HepG2 (cell line): ENCODE results near the gene DEFB131B. TPM values are rescaled to one million over a fixed set of nuclear protein-coding genes. Genes with fewer than 3 reads are reported as not detected.

Source experiments
- ATAD3A ChIP-seq: sonication (generic); formaldehyde crosslinking; IDR thresholded peaks from 2 replicates; pipeline ENCODE4 v1.4.0; 2020; ENCODE audit warnings: missing genetic modification reagents
- FOXK1 ChIP-seq: sonication (generic); formaldehyde crosslinking; IDR thresholded peaks from 2 replicates; pipeline ENCODE4 v1.4.0; 2020; ENCODE audit warnings: low read depth, missing genetic modification reagents, borderline replicate concordance
- KMT2B ChIP-seq: IDR thresholded peaks from 2 replicates; pipeline ENCODE4 v1.6.1; 2016; ENCODE audit warnings: missing genetic modification reagents, missing compliant biosample characterization
- MAFK ChIP-seq, 2 experiments: IDR thresholded peaks in 1 of 2; conservative IDR thresholded peaks in 1 of 2; 2 replicates each; pipeline ENCODE4 v1.6.1; 2011; ENCODE audit warnings: improper control_type of control experiment in 2 of 2, low read length in 2 of 2
- MTA3 ChIP-seq: sonication (generic); formaldehyde crosslinking; IDR thresholded peaks from 2 replicates; pipeline ENCODE4 v1.4.0; 2020; ENCODE audit warnings: missing genetic modification reagents
- SAP130 ChIP-seq: IDR thresholded peaks from 2 replicates; pipeline ENCODE4 v1.6.1; 2016; ENCODE audit warnings: low read depth
- SP4 ChIP-seq: sonication (generic); formaldehyde crosslinking; IDR thresholded peaks from 2 replicates; pipeline ENCODE4 v1.8.1; 2023; ENCODE audit warnings: mild to moderate bottlenecking, missing genetic modification reagents
- ZMYM4 ChIP-seq: sonication (generic); formaldehyde crosslinking; IDR thresholded peaks from 2 replicates; pipeline ENCODE4 v1.8.1; 2023; ENCODE audit warnings: mild to moderate bottlenecking, missing genetic modification reagents
- ZNF644 ChIP-seq: IDR thresholded peaks from 2 replicates; pipeline ENCODE4 v1.6.1; 2016; ENCODE audit warnings: low read depth
- ZNF776 ChIP-seq: sonication (generic); formaldehyde crosslinking; IDR thresholded peaks from 2 replicates; pipeline ENCODE4 v1.4.0; 2020; ENCODE audit warnings: mild to moderate bottlenecking, missing genetic modification reagents
- polyA plus RNA-seq, 8 experiments: library from polyadenylated mRNA; depleted of rRNA in 3 of 8; stranded (reverse) in 7 of 8; unstranded in 1 of 8; fragments of >200 nt; fragmentation: Illumina TruSeq in 4 of 8; extraction: Trizol in 4 of 8; gene quantifications; 2 replicates each; pipeline versions ENCODE4 v1.2.1 to v1.2.3, GENCODE V29; 2011 to 2016; ENCODE audit warnings: low read depth in 4 of 8, missing spikeins in 1 of 8, mixed read lengths in 1 of 8; ENCODE audit not compliant: insufficient read depth in 1 of 8
- total RNA-seq, 5 experiments: library from RNA; depleted of rRNA; stranded (reverse); fragments of >200 nt; fragmentation: Illumina TruSeq; extraction: Trizol; gene quantifications; 2 replicates each; pipeline ENCODE4 v1.2.3, GENCODE V29; 2016; ENCODE audit warnings: low read depth in 1 of 5
- TF ChIP-seq, protein P1 (sequence below): sonication (generic); formaldehyde crosslinking; IDR thresholded peaks from 2 replicates; pipeline ENCODE4 v1.4.0; 2020; ENCODE audit warnings: missing genetic modification reagents, borderline replicate concordance
- TF ChIP-seq, protein P2 (sequence below): sonication (generic); formaldehyde crosslinking; IDR thresholded peaks from 2 replicates; pipeline ENCODE4; 2020; ENCODE audit warnings: missing genetic modification reagents, mild to moderate bottlenecking, borderline replicate concordance
- TF ChIP-seq, protein P3 (sequence below), 2 experiments: IDR thresholded peaks; 2 replicates each; pipeline ENCODE4 v1.6.1; 2011 to 2012; ENCODE audit warnings: low read length in 2 of 2, borderline replicate concordance in 1 of 2, low read depth in 1 of 2, mild to moderate bottlenecking in 1 of 2, moderate library complexity in 1 of 2
- TF ChIP-seq, protein P4 (sequence below): sonication (generic); formaldehyde crosslinking; IDR thresholded peaks from 2 replicates; pipeline ENCODE4 v1.8.0; 2022; ENCODE audit warnings: missing genetic modification reagents, mild to moderate bottlenecking, inconsistent platforms, borderline replicate concordance
- TF ChIP-seq, protein P5 (sequence below): IDR thresholded peaks from 2 replicates; pipeline ENCODE4 v1.6.1; 2016

DEFB131B gene
- total and polyA plus RNA-seq, 2 of the 13 experiments (the other 11 are each of a cell fraction or from before 2014, with no cell fraction given), result not detected

DNA sequence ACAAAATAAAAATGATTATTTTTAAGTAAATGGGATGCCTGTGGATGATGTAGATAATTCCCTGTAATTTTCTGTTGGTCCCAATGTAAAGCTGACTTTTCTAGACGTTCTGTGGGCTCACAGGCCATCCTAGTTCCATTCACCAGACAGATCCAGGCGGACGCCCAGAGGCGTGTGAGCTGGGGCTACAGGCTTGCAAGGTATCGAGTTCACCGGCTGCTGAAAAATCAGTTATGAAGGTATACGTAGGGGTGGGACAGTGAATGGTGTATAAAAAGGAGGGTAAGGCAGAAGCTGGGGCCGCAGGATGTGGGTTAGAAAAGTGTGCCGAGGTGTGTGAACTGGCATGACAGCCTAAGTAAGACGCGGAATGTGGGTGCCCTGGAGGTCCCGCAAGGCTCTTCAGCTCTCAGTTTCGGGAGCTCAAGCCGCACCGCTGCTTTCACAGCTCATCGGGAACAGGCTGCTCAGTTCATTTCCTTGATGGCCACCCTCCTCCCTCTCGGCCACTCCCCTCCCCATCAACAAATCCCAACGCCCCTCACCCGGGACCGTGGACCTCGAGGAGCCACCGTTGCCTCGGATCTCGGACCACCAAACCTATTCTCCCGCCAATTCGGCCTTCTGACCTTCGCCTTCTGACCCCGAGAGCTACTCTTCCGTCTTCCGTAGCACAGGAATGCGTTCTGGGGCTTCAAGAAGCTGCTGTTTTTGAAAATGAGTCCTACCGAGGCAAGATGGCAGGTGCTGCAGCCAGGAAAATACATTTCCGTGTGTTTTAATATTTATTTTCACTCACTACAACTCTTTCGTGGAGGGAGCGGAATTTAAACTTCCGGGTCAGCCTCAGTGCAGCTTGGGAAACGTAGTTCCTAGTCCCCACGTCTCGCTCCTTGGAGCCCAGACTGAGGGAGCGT, 49.8 kb downstream of the DEFB131B start, which contains the start of gene XNDC1N (continued):
- TF ChIP-seq FOXK1 (CRISPR knock-in tag), result peak; percentile 53; the same call in 1 of the 2 replicates
- no peak for TF ChIP-seq ATAD3A
- TF ChIP-seq KMT2B (CRISPR knock-in tag), result peak; percentile 90
- no peak for TF ChIP-seq MAFK (conservative IDR thresholded peaks at IDR 0.05 in 1 of 2, IDR thresholded peaks at IDR 0.05 in 1 of 2; ENCODE audit: low read length in 2 of 2)
- no peak for TF ChIP-seq MTA3 (CRISPR knock-in tag)
- TF ChIP-seq ZNF644 (CRISPR knock-in tag), result no peak
- no peak; the same call in none of the 2 replicates for TF ChIP-seq ZMYM4 (CRISPR knock-in tag)
- TF ChIP-seq, protein P1, sequence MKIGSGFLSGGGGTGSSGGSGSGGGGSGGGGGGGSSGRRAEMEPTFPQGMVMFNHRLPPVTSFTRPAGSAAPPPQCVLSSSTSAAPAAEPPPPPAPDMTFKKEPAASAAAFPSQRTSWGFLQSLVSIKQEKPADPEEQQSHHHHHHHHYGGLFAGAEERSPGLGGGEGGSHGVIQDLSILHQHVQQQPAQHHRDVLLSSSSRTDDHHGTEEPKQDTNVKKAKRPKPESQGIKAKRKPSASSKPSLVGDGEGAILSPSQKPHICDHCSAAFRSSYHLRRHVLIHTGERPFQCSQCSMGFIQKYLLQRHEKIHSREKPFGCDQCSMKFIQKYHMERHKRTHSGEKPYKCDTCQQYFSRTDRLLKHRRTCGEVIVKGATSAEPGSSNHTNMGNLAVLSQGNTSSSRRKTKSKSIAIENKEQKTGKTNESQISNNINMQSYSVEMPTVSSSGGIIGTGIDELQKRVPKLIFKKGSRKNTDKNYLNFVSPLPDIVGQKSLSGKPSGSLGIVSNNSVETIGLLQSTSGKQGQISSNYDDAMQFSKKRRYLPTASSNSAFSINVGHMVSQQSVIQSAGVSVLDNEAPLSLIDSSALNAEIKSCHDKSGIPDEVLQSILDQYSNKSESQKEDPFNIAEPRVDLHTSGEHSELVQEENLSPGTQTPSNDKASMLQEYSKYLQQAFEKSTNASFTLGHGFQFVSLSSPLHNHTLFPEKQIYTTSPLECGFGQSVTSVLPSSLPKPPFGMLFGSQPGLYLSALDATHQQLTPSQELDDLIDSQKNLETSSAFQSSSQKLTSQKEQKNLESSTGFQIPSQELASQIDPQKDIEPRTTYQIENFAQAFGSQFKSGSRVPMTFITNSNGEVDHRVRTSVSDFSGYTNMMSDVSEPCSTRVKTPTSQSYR, result no peak
- TF ChIP-seq SAP130 (CRISPR knock-in tag), result peak; percentile 79
- TF ChIP-seq, protein P2, sequence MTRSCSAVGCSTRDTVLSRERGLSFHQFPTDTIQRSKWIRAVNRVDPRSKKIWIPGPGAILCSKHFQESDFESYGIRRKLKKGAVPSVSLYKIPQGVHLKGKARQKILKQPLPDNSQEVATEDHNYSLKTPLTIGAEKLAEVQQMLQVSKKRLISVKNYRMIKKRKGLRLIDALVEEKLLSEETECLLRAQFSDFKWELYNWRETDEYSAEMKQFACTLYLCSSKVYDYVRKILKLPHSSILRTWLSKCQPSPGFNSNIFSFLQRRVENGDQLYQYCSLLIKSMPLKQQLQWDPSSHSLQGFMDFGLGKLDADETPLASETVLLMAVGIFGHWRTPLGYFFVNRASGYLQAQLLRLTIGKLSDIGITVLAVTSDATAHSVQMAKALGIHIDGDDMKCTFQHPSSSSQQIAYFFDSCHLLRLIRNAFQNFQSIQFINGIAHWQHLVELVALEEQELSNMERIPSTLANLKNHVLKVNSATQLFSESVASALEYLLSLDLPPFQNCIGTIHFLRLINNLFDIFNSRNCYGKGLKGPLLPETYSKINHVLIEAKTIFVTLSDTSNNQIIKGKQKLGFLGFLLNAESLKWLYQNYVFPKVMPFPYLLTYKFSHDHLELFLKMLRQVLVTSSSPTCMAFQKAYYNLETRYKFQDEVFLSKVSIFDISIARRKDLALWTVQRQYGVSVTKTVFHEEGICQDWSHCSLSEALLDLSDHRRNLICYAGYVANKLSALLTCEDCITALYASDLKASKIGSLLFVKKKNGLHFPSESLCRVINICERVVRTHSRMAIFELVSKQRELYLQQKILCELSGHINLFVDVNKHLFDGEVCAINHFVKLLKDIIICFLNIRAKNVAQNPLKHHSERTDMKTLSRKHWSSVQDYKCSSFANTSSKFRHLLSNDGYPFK (CRISPR knock-in tag), result peak; percentile 80; the same call in 1 of the 2 replicates
- TF ChIP-seq, protein P3, sequence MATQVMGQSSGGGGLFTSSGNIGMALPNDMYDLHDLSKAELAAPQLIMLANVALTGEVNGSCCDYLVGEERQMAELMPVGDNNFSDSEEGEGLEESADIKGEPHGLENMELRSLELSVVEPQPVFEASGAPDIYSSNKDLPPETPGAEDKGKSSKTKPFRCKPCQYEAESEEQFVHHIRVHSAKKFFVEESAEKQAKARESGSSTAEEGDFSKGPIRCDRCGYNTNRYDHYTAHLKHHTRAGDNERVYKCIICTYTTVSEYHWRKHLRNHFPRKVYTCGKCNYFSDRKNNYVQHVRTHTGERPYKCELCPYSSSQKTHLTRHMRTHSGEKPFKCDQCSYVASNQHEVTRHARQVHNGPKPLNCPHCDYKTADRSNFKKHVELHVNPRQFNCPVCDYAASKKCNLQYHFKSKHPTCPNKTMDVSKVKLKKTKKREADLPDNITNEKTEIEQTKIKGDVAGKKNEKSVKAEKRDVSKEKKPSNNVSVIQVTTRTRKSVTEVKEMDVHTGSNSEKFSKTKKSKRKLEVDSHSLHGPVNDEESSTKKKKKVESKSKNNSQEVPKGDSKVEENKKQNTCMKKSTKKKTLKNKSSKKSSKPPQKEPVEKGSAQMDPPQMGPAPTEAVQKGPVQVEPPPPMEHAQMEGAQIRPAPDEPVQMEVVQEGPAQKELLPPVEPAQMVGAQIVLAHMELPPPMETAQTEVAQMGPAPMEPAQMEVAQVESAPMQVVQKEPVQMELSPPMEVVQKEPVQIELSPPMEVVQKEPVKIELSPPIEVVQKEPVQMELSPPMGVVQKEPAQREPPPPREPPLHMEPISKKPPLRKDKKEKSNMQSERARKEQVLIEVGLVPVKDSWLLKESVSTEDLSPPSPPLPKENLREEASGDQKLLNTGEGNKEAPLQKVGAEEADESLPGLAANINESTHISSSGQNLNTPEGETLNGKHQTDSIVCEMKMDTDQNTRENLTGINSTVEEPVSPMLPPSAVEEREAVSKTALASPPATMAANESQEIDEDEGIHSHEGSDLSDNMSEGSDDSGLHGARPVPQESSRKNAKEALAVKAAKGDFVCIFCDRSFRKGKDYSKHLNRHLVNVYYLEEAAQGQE (IDR thresholded peaks at IDR 0.05; ENCODE audit: borderline replicate concordance in 1 of 2, low read depth in 1 of 2, low read length in 2 of 2), result no peak
- TF ChIP-seq, protein P4, sequence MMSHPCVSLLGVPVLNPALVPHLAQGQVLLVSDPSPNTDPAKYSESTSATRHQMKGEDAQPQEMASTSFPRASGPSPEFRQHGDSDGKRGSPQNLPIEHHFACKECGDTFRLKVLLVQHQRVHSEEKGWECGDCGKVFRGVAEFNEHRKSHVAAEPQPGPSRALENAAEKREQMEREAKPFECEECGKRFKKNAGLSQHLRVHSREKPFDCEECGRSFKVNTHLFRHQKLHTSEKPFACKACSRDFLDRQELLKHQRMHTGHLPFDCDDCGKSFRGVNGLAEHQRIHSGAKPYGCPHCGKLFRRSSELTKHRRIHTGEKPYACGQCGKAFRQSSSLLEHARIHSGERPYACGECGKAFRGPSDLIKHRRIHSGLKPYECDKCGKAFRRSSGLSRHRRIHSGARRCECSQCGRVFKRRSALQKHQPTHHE (CRISPR knock-in tag), result 0 out of 2 replicates have a peak, but pooled peaks have one; percentile 9
- no peak for TF ChIP-seq ZNF776 (CRISPR knock-in tag)
- TF ChIP-seq, protein P5, sequence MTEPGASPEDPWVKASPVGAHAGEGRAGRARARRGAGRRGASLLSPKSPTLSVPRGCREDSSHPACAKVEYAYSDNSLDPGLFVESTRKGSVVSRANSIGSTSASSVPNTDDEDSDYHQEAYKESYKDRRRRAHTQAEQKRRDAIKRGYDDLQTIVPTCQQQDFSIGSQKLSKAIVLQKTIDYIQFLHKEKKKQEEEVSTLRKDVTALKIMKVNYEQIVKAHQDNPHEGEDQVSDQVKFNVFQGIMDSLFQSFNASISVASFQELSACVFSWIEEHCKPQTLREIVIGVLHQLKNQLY (CRISPR knock-in tag), result no peak
- peak; percentile 62 for TF ChIP-seq SP4 (CRISPR knock-in tag)
